Pancreas (tissue), 10 donors: ENCODE results near the gene PEX6. TPM values are rescaled to one million over a fixed set of nuclear protein-coding genes. Genes with fewer than 3 reads are reported as not detected.
"Not testable (repeated sequence)": the region's sequence is repeated elsewhere in the genome, so short reads cannot be mapped to it uniquely, and the experiment has no call there.

ENCODE experiments used
- ATAC-seq, 4 donors: fragments of 200-7000 bp; cut with Tn5 transposase; one replicate each; pipeline versions ENCODE4 v1.8.0 to v1.9.1; 2020; ENCODE audit warnings: mild to moderate bottlenecking in 4 of 4, moderate library complexity in 4 of 4
- DNase-seq, 6 donors: peaks; one replicate each; pipeline ENCODE4 v3.0.0-alpha.2; 2020
- FAIRE-seq: peaks from 2 replicates; lab custom pipeline; 2012; peaks lifted over from hg19 to GRCh38; lab: Jason Lieb, UNC
- H3K27ac ChIP-seq, 4 donors: fragments of 200-600 bp; sonication (generic); 1 replicate in 3 of 4; 2 replicates in 1 of 4; pipeline versions ENCODE4 v1.5.0 to v1.8.0; 2020
- H3K27me3 ChIP-seq, 4 donors: fragments of 200-600 bp; one replicate each; pipeline ENCODE4 v1.8.0; 2021
- H3K36me3 ChIP-seq, 3 donors: fragments of 200-600 bp; sonication (generic) in 1 of 3; one replicate each; pipeline versions ENCODE4 v1.5.0 to v1.8.0; 2020 to 2021
- H3K4me1 ChIP-seq, 3 donors: fragments of 200-600 bp; one replicate each; pipeline ENCODE4 v1.8.0; 2021
- H3K4me3 ChIP-seq, 4 donors: fragments of 200-600 bp; sonication (generic) in 2 of 4; one replicate each; pipeline versions ENCODE4 v1.5.0 to v1.8.0; 2020 to 2021
- H3K9me3 ChIP-seq, 4 donors: fragments of 200-600 bp; one replicate each; pipeline ENCODE4 v1.8.0; 2021
- CTCF ChIP-seq, 4 donors: fragments of 200-600 bp; sonication (generic) in 3 of 4; IDR thresholded peaks; one replicate each; pipeline versions ENCODE4 v1.5.0 to v1.8.0; 2021; ENCODE audit warnings: antibody characterized with exemption in 4 of 4
- WGBS, 2 donors: extraction: QIAGEN DNeasy Blood & Tissue Kit; methylation state at CpG; one replicate each; pipeline ENCODE4 v1.1.7; 2013; 5-methylcytosine and 5-hydroxymethylcytosine counted together
- intact Hi-C, 3 donors: fragments of 100-400 bp; cut with DNase I; formaldehyde crosslinking; loops; one replicate each; pipeline versions ENCODE4 v1.11.1 to v1.14.2; 2022
- polyA plus RNA-seq, 2 donors: library from polyadenylated mRNA; stranded (reverse); fragments of 200-250 nt; gene quantifications; one replicate each; pipeline ENCODE4 v1.2.3, GENCODE V29; 2013
- total RNA-seq, 6 donors: library from RNA; stranded (reverse); fragmentation: NEBNext Ultra II Directional in 4 of 6; extraction: Animal tissue kit (Norgen Biotek cat#: 25700) in 4 of 6; gene quantifications; one replicate each; pipeline versions ENCODE4 v1.2.1 to v1.2.4, GENCODE V29; 2021 to 2023
- donor health status: healthy with polysubstance abuse.
- donor health status: DM: no; HTN: no; CAD: no; lungs with moderate emphysema.
- donor health status: DM: no; HTN: no; CAD: no.
- donor health status: control.
- donor health status: control.
- donor health status: Bipolar disorder and iron deficiency.
- donor health status: DM: yes; HTN: yes; CAD: no.
- donor health status: DM: no; HTN: no; CAD: no.
- donor health status: DM: no; HTN: no; CAD: no.
- donor health status: DM: yes; HTN: yes; CAD: no.

Gene PEX6
- total and polyA plus RNA-seq, 8 donors: 11.4 to 24.3 (median 17.6) TPM

GRCh38 chr6:42947950-42948349 is 31.0 kb downstream of the PEX6 start:
- peak in 3 of 4 donors; percentile 45 to 58 (median 57) for ATAC-seq
- Histone ChIP-seq H3K9me3 (no peaks in the 10 kb centered on the region), H3K36me3 (no peaks in the 10 kb centered on the region), H3K4me3 (no peak overlapping the region), H3K4me1 (no peaks in the 10 kb centered on the region), H3K27me3 (no peaks in the 10 kb centered on the region), H3K27ac (no peak overlapping the region)
- no peak for TF ChIP-seq CTCF (IDR thresholded peaks at IDR 0.05)
- FAIRE-seq: no peak
- DNase-seq: no peak
- intact Hi-C loops: no loop called here

- intact Hi-C loops: no loop called here
- 69 to 74% methylated on average over 7 of the region's 7 CpGs for WGBS, 2 donors
- FAIRE-seq (no peak), ATAC-seq (no peak), DNase-seq (no peak)
- Histone ChIP-seq H3K27me3 (no peaks in the 10 kb centered on the region), H3K9me3 (no peaks in the 10 kb centered on the region), H3K36me3 (no peaks in the 10 kb centered on the region), H3K4me1 (peaks cover 22 to 28% (median 25%) of the 10 kb centered on the region in 3 donors), H3K4me3 (no peak overlapping the region), H3K27ac (no peak overlapping the region)
- TF ChIP-seq CTCF (IDR thresholded peaks at IDR 0.05): no peak
These were observed 36.5 kb downstream of the PEX6 start for GRCh38 chr6:42942444-42942843.

GRCh38 chr6:42941356-42941755 is 37.6 kb downstream of the PEX6 start:
- ATAC-seq, H3K27me3 ChIP-seq, H3K9me3 ChIP-seq, DNase-seq, H3K27ac ChIP-seq, H3K4me3 ChIP-seq, intact Hi-C loops, H3K36me3 ChIP-seq, FAIRE-seq: not testable (repeated sequence)
- 96 to 98% methylated on average over 5 of the region's 5 CpGs for WGBS, 2 donors
- peaks cover 22 to 28% (median 28%) of the 10 kb centered on the region in 3 donors for H3K4me1 ChIP-seq

- no peak for TF ChIP-seq CTCF (IDR thresholded peaks at IDR 0.05)
- no peak for ATAC-seq
- H3K36me3 ChIP-seq: peaks cover 0 to 7% (median 4%) of the 10 kb centered on the region in 3 donors
- H3K27me3 ChIP-seq: no peaks in the 10 kb centered on the region
- WGBS, 2 donors: 88 to 95% methylated on average over 6 of the region's 6 CpGs
- peaks cover 22 to 28% (median 28%) of the 10 kb centered on the region in 3 donors for H3K4me1 ChIP-seq
- no peak overlapping the region for H3K4me3 ChIP-seq
- peak overlapping the region; percentile 69 to 87 (median 80) for H3K27ac ChIP-seq
- no peak for DNase-seq
- no peaks in the 10 kb centered on the region for H3K9me3 ChIP-seq
- FAIRE-seq: no peak
- intact Hi-C loops: no loop called here
These were observed 38.4 kb downstream of the PEX6 start for GRCh38 chr6:42940493-42941045.

- FAIRE-seq (no peak), ATAC-seq (peak; percentile 26 to 59 (median 50)), DNase-seq (peak in 1 of 6 donors; percentile 64)
- intact Hi-C loops: no loop called here
- no peaks in the 10 kb centered on the region for H3K9me3 ChIP-seq
- TF ChIP-seq CTCF (IDR thresholded peaks at IDR 0.05): no peak
- 40% methylated on average over 4 of the region's 4 CpGs for WGBS, 2 donors
- H3K27me3 ChIP-seq: no peaks in the 10 kb centered on the region
- peak overlapping the region; percentile 69 to 87 (median 80) for H3K27ac ChIP-seq
- H3K4me3 ChIP-seq: no peak overlapping the region
- peaks cover 22 to 28% (median 28%) of the 10 kb centered on the region in 3 donors for H3K4me1 ChIP-seq
- H3K36me3 ChIP-seq: peaks cover under 1 to 13% (median 6%) of the 10 kb centered on the region in 3 donors
These were observed 39.2 kb downstream of the PEX6 start for GRCh38 chr6:42939810-42940167.
